ENCODE data around the gene AMDHD2.

- TF ChIP-seq POLR2AphosphoS5 (IDR thresholded peaks at IDR 0.05): no peak
- no peak for TF ChIP-seq CTCF (IDR thresholded peaks at IDR 0.05)
Observed at GRCh38 chr16:2499454-2499853, 20.7 kb upstream of the AMDHD2 start.

Measured in breast epithelium (tissue), 3 donors.